Coronary artery (tissue), 2 donors: Measurements from ENCODE around the gene ZFHX3.

Experiments used
- DNase-seq: peaks from one replicate; pipeline ENCODE4 v3.0.0-alpha.2; 2017; ENCODE audit warnings: low spot score
- H3K27ac ChIP-seq, 2 donors: fragments of 200-600 bp; sonication (generic); one replicate each; pipeline ENCODE4 v1.5.1; 2016 to 2019
- H3K4me3 ChIP-seq: fragments of 200-600 bp; sonication (generic); 2 replicates; pipeline ENCODE4 v1.5.1; 2016; ENCODE audit warnings: mild to moderate bottlenecking, moderate library complexity
- CTCF ChIP-seq: fragments of 200-600 bp; sonication (generic); IDR thresholded peaks from one replicate; pipeline ENCODE4 v1.5.1; 2019; ENCODE audit warnings: antibody characterized with exemption

ZFHX3 gene

DNA sequence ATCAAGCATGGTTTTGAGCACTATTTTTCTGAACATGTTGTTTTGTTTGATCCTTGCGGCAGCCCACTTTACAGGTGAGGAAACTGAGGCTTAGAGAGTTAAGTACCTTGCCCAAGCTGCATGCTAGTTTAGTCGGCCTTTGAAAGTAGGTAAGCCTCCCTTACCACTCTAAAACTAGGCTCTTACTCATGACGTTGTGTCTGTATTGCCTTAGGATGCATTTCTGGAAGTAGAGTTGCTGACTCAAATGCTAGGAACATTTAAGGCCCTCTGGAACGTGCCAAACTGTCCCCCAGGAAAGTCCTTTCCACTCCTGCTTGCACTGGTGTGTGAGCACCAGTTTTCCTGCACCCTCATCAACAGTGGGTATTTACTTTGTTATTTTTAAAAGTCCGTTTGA, 76.6 kb downstream of the ZFHX3 start:
- Histone ChIP-seq H3K4me3 (no peak overlapping the region), H3K27ac (no peak overlapping the region)
- DNase-seq: no peak
- no peak for TF ChIP-seq CTCF

- no peak overlapping the region for H3K4me3 ChIP-seq
- no peak for TF ChIP-seq CTCF
- peak overlapping the region in 1 of 2 donors; percentile 6 for H3K27ac ChIP-seq
- no peak for DNase-seq
Observed at GRCh38 chr16:72970656-72971055, 77.3 kb downstream of the ZFHX3 start.

- no peak for TF ChIP-seq CTCF
- peak overlapping the region in 1 of 2 donors; percentile 60 for H3K27ac ChIP-seq
Observed at GRCh38 chr16:72969812-72970211, 78.1 kb downstream of the ZFHX3 start.

DNA sequence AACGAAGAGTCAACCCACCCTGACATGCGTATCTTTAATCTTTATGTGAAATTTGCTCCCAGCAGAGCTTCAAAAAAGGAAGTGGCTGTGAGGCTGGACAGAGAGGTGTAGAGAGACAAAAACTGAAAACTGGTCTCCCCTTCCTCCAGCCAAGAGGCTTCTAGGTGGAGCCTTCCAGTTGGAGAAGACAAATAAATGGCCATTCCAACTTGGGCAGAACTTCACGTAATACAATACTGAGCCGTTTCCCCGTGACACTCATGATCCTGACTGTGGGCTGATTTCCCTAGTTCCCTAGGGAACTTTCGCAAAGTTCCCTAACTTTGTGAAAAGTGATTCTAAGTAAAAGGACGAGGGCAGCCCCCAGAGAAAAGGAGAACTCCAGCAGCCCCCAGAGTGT, 78.8 kb downstream of the ZFHX3 start:
- no peak for TF ChIP-seq CTCF

More at GRCh38 chr16:72969812-72970211, 78.1 kb downstream of the ZFHX3 start:
- DNase-seq: no peak
- no peak overlapping the region for H3K4me3 ChIP-seq

GRCh38 chr16:72967941-72968340, 80.0 kb downstream of the ZFHX3 start:
- H3K4me3 ChIP-seq: no peak overlapping the region
- peak overlapping the region in 1 of 2 donors; percentile 36 for H3K27ac ChIP-seq
- TF ChIP-seq CTCF: no peak
- DNase-seq: no peak

More for the DNA sequence above, 78.8 kb downstream of the ZFHX3 start:
- peak overlapping the region; percentile 53 to 60 for H3K27ac ChIP-seq
- no peak overlapping the region for H3K4me3 ChIP-seq
- DNase-seq: no peak

- no peak for TF ChIP-seq CTCF
- DNase-seq: no peak
- H3K27ac ChIP-seq: no peak overlapping the region
- no peak overlapping the region for H3K4me3 ChIP-seq
Observed at GRCh38 chr16:72963533-72964315, 84.2 kb downstream of the ZFHX3 start.

- Histone ChIP-seq H3K4me3 (no peak overlapping the region), H3K27ac (no peak overlapping the region)
- TF ChIP-seq CTCF: no peak
- DNase-seq: no peak
Observed at GRCh38 chr16:72962347-72962746, 85.6 kb downstream of the ZFHX3 start.
